ENCODE data around the gene KITLG. TPM values are rescaled to one million over a fixed set of nuclear protein-coding genes. Genes with fewer than 3 reads are reported as not detected.

The KITLG gene
- total and polyA plus RNA-seq, 2 of the 8 experiments (the other 6 are each of a cell fraction or from before 2014, with no cell fraction given), result 1.3 to 7.8 TPM

GRCh38 chr12:88529531-88530488, 50.5 kb downstream of the KITLG start (continued):
- TF ChIP-seq POLR2A (IDR thresholded peaks at IDR 0.05; ENCODE audit: control extremely low read depth in 1 of 2, low read depth in 2 of 2, low read length in 2 of 2) (no peak), RAD21 (IDR thresholded peaks at IDR 0.05 in 1 of 2, conservative IDR thresholded peaks at IDR 0.05 in 1 of 2; ENCODE audit: low read depth in 2 of 2, low read length in 2 of 2) (no peak), JUND (IDR thresholded peaks at IDR 0.05; ENCODE audit: low read length) (no peak), EGR1 (IDR thresholded peaks at IDR 0.05; ENCODE audit: borderline replicate concordance, low read depth, low read length) (no peak)
- TF ChIP-seq, protein P1, sequence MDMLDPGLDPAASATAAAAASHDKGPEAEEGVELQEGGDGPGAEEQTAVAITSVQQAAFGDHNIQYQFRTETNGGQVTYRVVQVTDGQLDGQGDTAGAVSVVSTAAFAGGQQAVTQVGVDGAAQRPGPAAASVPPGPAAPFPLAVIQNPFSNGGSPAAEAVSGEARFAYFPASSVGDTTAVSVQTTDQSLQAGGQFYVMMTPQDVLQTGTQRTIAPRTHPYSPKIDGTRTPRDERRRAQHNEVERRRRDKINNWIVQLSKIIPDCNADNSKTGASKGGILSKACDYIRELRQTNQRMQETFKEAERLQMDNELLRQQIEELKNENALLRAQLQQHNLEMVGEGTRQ (IDR thresholded peaks at IDR 0.05; ENCODE audit: low read length), result no peak
